Vagina (tissue), 2 donors: ENCODE data around the gene PYGM.

Experiments used
- CTCF ChIP-seq, 3 experiments: fragments of 450-650 bp in 2 of 3; fragments of 200-600 bp in 1 of 3; sonication (generic) in 1 of 3; IDR thresholded peaks; one replicate each; pipeline ENCODE4 v1.5.1; 2017 to 2019; ENCODE audit warnings: antibody characterized with exemption in 3 of 3, mild to moderate bottlenecking in 2 of 3, moderate library complexity in 2 of 3
- POLR2A ChIP-seq, 2 donors: fragments of 450-650 bp; IDR thresholded peaks; one replicate each; pipeline ENCODE4 v1.6.1; 2017; ENCODE audit warnings: antibody characterized with exemption in 2 of 2, mild to moderate bottlenecking in 2 of 2, moderate library complexity in 2 of 2

GRCh38 chr11:64724863-64725532, 34.8 kb downstream of the PYGM start:
- TF ChIP-seq CTCF (IDR thresholded peaks at IDR 0.05) (no peak), POLR2A (IDR thresholded peaks at IDR 0.05) (no peak)
